ENCODE measurements around the gene RTCA. TPM values are rescaled to one million over a fixed set of nuclear protein-coding genes. Genes with fewer than 3 reads are reported as not detected.
"Not testable (repeated sequence)": the region's sequence is repeated elsewhere in the genome, so short reads cannot be mapped to it uniquely, and the experiment has no call there.

The RTCA gene
- total RNA-seq, 4 donors from 2014 or later = 13.6 to 29.0 (median 21.1) TPM

DNA sequence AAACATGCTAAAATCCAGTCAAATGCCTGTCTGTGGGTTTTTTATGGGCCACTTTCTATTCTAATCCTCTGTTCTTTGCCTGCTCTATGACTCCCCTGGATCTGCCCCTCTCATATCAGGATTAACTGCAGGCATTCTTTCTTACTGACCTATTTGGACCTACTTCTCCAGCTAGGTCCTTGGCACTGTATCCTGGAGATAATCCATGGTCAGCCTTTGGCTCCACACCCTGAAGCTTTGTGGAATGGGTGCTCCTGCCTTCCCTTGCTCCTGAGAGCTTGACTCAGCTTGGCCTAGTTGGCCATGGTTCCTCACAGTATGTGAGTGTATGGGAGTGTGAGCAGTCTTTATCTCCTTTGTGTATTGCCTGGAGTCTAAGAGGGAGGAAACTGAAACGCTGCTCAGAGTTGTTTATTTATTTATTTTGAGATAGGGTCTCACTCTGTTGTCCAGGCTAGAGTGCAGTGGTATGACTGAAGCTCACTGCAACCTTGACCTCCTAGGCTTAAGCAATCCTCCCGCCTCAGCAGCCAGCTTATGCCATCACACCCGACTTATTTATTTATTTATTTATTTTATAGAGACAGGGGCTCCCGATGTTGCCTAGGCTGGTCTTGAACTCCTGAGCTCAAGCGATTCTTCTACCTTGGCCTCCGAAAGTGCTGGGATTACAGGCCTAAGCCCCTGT is 57.5 kb downstream of the RTCA start:
- no peak overlapping the region for H3K27ac ChIP-seq
- no peak for DNase-seq
- H3K9me3 ChIP-seq = no peaks in the 10 kb centered on the region
- TF ChIP-seq, protein P1, sequence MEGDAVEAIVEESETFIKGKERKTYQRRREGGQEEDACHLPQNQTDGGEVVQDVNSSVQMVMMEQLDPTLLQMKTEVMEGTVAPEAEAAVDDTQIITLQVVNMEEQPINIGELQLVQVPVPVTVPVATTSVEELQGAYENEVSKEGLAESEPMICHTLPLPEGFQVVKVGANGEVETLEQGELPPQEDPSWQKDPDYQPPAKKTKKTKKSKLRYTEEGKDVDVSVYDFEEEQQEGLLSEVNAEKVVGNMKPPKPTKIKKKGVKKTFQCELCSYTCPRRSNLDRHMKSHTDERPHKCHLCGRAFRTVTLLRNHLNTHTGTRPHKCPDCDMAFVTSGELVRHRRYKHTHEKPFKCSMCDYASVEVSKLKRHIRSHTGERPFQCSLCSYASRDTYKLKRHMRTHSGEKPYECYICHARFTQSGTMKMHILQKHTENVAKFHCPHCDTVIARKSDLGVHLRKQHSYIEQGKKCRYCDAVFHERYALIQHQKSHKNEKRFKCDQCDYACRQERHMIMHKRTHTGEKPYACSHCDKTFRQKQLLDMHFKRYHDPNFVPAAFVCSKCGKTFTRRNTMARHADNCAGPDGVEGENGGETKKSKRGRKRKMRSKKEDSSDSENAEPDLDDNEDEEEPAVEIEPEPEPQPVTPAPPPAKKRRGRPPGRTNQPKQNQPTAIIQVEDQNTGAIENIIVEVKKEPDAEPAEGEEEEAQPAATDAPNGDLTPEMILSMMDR (IDR thresholded peaks at IDR 0.05) = no peak
- no peak for TF ChIP-seq POLR2A (IDR thresholded peaks at IDR 0.05)
- whole genome bisulfite sequencing, 2 donors = 86 to 88% methylated on average over 6 of the region's 6 CpGs
- H3K27me3 ChIP-seq = no peaks in the 10 kb centered on the region
- no peak overlapping the region for H3K4me3 ChIP-seq (replicated peaks in 1 of 3)
- intact Hi-C loops (cut with DNase I) = no loop called here
- no peaks in the 10 kb centered on the region for H3K36me3 ChIP-seq
- no peaks in the 10 kb centered on the region for H3K4me1 ChIP-seq

DNA sequence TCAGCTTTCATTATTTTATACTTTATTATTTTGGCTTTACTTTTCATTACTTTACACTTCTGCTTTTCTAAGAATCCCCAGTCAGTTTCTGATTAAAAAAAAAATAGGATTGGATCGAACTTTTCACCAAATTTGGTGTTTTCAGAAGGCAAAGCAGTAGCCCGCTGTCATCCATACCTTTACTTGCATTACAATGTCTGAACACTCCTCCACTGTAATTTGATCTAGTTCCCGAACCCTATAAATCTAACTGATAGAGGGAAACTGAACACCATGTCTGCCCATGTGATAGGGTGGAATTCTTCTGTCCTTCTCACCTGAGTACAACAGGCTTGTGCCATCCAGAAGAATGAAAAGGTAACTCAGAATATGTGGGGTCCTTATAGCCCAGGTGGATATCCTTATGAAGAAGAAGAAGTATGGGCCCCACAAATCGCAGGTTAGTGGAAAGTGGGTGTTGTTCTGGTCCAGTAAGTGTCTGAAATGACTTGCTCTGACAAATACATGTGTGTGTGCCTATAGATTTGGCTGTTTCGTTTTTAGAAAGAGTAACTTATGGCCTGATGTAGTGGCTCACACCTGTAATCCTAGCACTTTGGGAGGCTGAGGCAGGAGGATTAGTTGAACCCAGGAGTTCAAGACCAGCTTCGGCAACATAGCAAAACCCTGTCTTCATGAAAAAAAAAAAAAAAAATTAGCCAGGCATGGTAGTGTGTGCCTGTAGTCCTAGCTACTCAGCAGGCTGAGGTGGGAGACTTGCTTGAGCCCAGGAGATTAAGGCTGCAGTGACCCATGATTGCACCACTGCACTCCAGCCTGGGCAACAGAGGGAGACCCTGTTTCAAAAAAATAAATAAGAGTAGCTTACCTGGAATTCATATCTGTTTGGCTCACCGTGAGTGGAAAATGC is 59.7 kb downstream of the RTCA start:
- TF ChIP-seq, protein P1 (IDR thresholded peaks at IDR 0.05) = no peak
- no peak for TF ChIP-seq POLR2A (IDR thresholded peaks at IDR 0.05)
- no peak for DNase-seq
- intact Hi-C loops (cut with DNase I) = no loop called here
- H3K4me1 ChIP-seq = no peaks in the 10 kb centered on the region
- 84 to 87% methylated on average over 7 of the region's 7 CpGs for WGBS, 2 donors
- no peaks in the 10 kb centered on the region for H3K36me3 ChIP-seq
- H3K4me3 ChIP-seq (replicated peaks in 1 of 3) = no peak overlapping the region
- no peaks in the 10 kb centered on the region for H3K9me3 ChIP-seq
- H3K27me3 ChIP-seq = no peaks in the 10 kb centered on the region
- no peak overlapping the region for H3K27ac ChIP-seq

DNA sequence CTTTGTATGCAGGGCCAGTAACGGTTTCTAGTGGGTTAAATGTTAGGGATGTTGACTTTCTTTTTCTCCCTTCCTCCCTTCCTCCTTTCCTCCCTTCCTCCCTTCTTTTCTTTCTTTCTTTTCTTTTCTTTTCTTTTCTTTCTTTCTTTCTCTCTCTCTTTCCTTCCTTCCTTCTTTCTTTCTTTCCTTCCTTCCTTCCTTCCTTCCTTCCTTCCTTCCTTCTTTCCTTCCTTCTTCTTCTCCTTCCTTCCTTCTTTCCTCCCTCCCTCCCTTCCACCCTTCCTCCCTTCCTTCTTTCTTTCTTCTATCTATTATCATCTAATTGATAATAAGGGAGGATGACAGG is 60.3 kb downstream of the RTCA start:
- H3K9me3 ChIP-seq; H3K36me3 ChIP-seq; H3K27ac ChIP-seq; DNase-seq; H3K4me3 ChIP-seq (replicated peaks in 1 of 3); H3K27me3 ChIP-seq; intact Hi-C loops (cut with DNase I); H3K4me1 ChIP-seq: not testable (repeated sequence)
- 88 to 90% methylated on average over 1 of the region's 1 CpG for WGBS, 2 donors

DNA sequence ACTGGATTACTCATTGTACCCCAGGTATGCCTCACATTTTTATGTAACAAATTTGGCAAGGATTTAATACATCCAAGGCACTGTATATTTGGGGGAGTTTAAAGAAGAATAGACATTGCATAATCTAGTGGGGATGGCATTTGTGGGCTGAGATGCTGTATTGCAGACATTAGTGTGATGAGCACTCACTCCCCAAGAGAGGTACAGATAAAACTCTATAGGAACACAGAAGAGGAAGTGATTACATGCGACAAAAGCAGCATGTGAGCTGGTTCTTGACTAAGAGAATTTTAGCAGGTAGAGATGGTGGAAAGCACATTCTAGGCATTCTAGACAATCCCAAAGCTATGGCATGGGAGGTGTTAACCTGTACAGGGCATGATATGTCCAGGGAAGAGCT is 62.1 kb downstream of the RTCA start:
- 72 to 93% methylated on average over 1 of the region's 1 CpG for WGBS, 2 donors
- intact Hi-C loops (cut with DNase I) = no loop called here

DNA sequence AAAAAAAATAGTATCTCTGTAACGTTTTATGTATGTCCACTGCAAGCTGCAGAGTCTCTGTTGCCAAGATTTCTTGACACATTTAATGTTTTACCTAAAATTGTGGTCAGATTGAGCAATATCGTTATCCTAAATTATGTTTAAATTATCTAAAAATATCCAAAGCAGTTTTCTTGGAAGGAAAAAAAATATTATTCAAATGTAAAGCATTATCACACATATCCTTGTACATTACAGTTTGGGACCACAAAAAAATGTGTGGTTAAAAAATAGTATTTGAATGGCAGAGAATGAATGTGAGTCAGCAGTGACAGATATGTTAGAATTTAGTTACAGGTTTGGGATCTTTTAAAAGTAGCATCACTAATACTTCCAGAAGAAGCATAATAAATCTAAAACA is 65.1 kb downstream of the RTCA start:
- H3K4me1 ChIP-seq; H3K36me3 ChIP-seq; H3K27ac ChIP-seq; DNase-seq; H3K4me3 ChIP-seq (replicated peaks in 1 of 3); H3K9me3 ChIP-seq; H3K27me3 ChIP-seq; intact Hi-C loops (cut with DNase I): not testable (repeated sequence)
- WGBS, 2 donors = 63 to 69% methylated on average over 2 of the region's 2 CpGs

More for the DNA sequence above, 62.1 kb downstream of the RTCA start:
- Histone ChIP-seq H3K4me3 (replicated peaks in 1 of 3) (no peak overlapping the region), H3K4me1 (no peaks in the 10 kb centered on the region), H3K36me3 (no peaks in the 10 kb centered on the region), H3K27ac (no peak overlapping the region), H3K9me3 (no peaks in the 10 kb centered on the region), H3K27me3 (no peaks in the 10 kb centered on the region)
- TF ChIP-seq, protein P1 (IDR thresholded peaks at IDR 0.05) = no peak
- no peak for DNase-seq

DNA sequence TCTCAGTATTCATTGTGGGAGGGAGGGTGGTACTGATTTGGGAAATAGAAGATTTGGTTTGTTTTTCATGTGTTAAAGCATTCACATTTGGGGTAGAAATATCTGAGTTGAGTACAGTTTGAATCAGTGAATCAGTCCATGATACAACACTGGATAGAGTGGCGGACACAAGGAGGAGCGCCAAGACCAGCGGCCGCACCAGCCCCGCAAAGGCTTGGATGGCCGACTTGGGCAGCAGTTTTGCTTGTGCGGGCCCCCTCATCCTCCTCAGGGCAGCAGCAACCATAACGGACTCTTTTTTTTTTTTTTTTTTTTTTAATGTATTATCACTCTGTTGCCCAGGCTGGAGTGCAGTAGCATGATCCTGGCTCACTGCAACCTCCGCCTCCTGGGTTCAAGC is 66.3 kb downstream of the RTCA start:
- no peak for DNase-seq
- Histone ChIP-seq H3K9me3 (no peaks in the 10 kb centered on the region), H3K36me3 (no peaks in the 10 kb centered on the region), H3K27ac (no peak overlapping the region), H3K4me1 (no peaks in the 10 kb centered on the region), H3K27me3 (no peaks in the 10 kb centered on the region), H3K4me3 (replicated peaks in 1 of 3) (no peak overlapping the region)
- TF ChIP-seq POLR2A (IDR thresholded peaks at IDR 0.05) = no peak
- TF ChIP-seq, protein P1 (IDR thresholded peaks at IDR 0.05) = no peak
- 89 to 93% methylated on average over 9 of the region's 9 CpGs for WGBS, 2 donors
- intact Hi-C loops (cut with DNase I) = no loop called here
